ENCODE results near the gene CFTR. TPM values are rescaled to one million over a fixed set of nuclear protein-coding genes. Genes with fewer than 3 reads are reported as not detected.

The CFTR gene
- total and polyA plus RNA-seq, 10 of the 15 experiments (the other 5 are each of a cell fraction or from before 2014, with no cell fraction given), result 0.02 to 2.3 (median 0.21) TPM; not detected in 1

GRCh38 chr7:117588352-117588794 lies 108.5 kb downstream of the CFTR start:
- no peak for FAIRE-seq
- POLR2A ChIA-PET, result interaction anchor here (0.5 to 0.9 kb wide), 3 partner anchors 15 to 589 kb away, joined by 3 read pairs; no protein-coding TSS in a partner anchor
- TF ChIP-seq CUX1 (IDR thresholded peaks at IDR 0.05; ENCODE audit: insufficient replicate concordance, low read depth, low read length) (no peak), TCF12 (IDR thresholded peaks at IDR 0.05; ENCODE audit: low read depth, low read length) (no peak), FOXK2 (IDR thresholded peaks at IDR 0.05) (no peak), MYB (IDR thresholded peaks at IDR 0.05; ENCODE audit: borderline replicate concordance, low read depth, low read length) (peak; percentile 93), TARDBP (IDR thresholded peaks at IDR 0.05; ENCODE audit: borderline replicate concordance) (no peak), NFIC (IDR thresholded peaks at IDR 0.05; ENCODE audit: low read depth, low read length) (peak; percentile 77), NKRF (conservative IDR thresholded peaks at IDR 0.05) (no peak), MTA3 (IDR thresholded peaks at IDR 0.05; ENCODE audit: borderline replicate concordance, low read length) (no peak), RAD51 (IDR thresholded peaks at IDR 0.05) (peak; percentile 52; the same call in 1 of the 2 replicates), EGR1 (IDR thresholded peaks at IDR 0.05; ENCODE audit: borderline replicate concordance in 1 of 2, low read depth in 2 of 2, low read length in 2 of 2) (no peak), YY1 (IDR thresholded peaks at IDR 0.05; ENCODE audit: low read depth, low read length) (no peak), NFYA (IDR thresholded peaks at IDR 0.05; ENCODE audit: borderline replicate concordance, low read depth, low read length) (no peak), BCLAF1 (IDR thresholded peaks at IDR 0.05) (no peak), NR2C1 (IDR thresholded peaks at IDR 0.05) (no peak), GATAD2B (conservative IDR thresholded peaks at IDR 0.05; ENCODE audit: low read depth) (no peak)

More at GRCh38 chr7:117588352-117588794, 108.5 kb downstream of the CFTR start:
- DNase-seq (ENCODE audit: low read depth, low spot score) (peak; percentile 37), ATAC-seq (peak; percentile 94)
- WGBS (ENCODE audit: insufficient coverage, insufficient replicate concordance, low lambda C conversion rate, missing lambda C conversion rate), result 0% methylated on average over 1 of the region's 1 CpG
- in situ Hi-C loops (cut with MboI) (no loop called here), intact Hi-C loops (cut with micrococcal nuclease; ENCODE audit: unreplicated experiment) (no loop called here)
- Histone ChIP-seq H3K27me3 (replicated peaks in 1 of 2; ENCODE audit: control insufficient read depth in 2 of 2, insufficient read depth in 2 of 2, low read length in 1 of 2) (no peaks in the 10 kb centered on the region), H3K9me3 (replicated peaks; ENCODE audit: control insufficient read depth, insufficient read depth, low read length) (no peaks in the 10 kb centered on the region), H3K27ac (ENCODE audit: control insufficient read depth, insufficient read depth) (no peak overlapping the region), H3K79me2 (ENCODE audit: control insufficient read depth, insufficient read depth, low read length) (no peaks in the 10 kb centered on the region), H3K36me3 (ENCODE audit: control insufficient read depth in 2 of 2, insufficient read depth in 2 of 2, low read length in 1 of 2) (no peaks in the 10 kb centered on the region), H2AFZ (ENCODE audit: control insufficient read depth, low read depth, low read length) (peak overlapping the region; percentile 23), H4K20me1 (ENCODE audit: control insufficient read depth, insufficient read depth) (no peaks in the 10 kb centered on the region), H3K4me3 (no peak overlapping the region), H3K4me2 (ENCODE audit: control insufficient read depth, insufficient read depth) (peak overlapping the region; percentile 35; the same call in 1 of the 2 replicates), H3K4me1 (ENCODE audit: control insufficient read depth, insufficient read depth, low read length) (no peaks in the 10 kb centered on the region; the same call in 1 of the 2 replicates), H3K9ac (ENCODE audit: control insufficient read depth, insufficient read depth, low read length) (no peak overlapping the region)
- ChIA-PET RAD21 (ENCODE audit: unreplicated experiment) (interaction anchor here (0.6 to 1.4 kb wide), 8 partner anchors 16 to 143 kb away, joined by 3 read pairs; no protein-coding TSS in a partner anchor), CTCF (interaction anchor here (1.3 kb wide), 1 partner anchor 27 kb away, joined by 3 read pairs; no protein-coding TSS in a partner anchor), SMC1A (ENCODE audit: uncharacterized antibody, unreplicated experiment) (interaction anchor here (0.6 to 2.1 kb wide), 13 partner anchors 9 to 188 kb away, joined by 3 to 11 read pairs (median 3); no protein-coding TSS in a partner anchor)
- no TSS peak for BruUV-seq (replicated peaks)

Measured in GM12878 (cell line).